ENCODE data around the gene KRT6A. TPM values are rescaled to one million over a fixed set of nuclear protein-coding genes. Genes with fewer than 3 reads are reported as not detected.

The KRT6A gene
- total RNA-seq, 4 donors from 2014 or later = not detected

GRCh38 chr12:52539083-52539820 is 46.2 kb upstream of the KRT6A start:
- Histone ChIP-seq H3K27me3 (no peaks in the 10 kb centered on the region), H3K4me3 (no peak overlapping the region), H3K27ac (no peak overlapping the region), H3K4me1 (peaks cover 0 to 3% (median 0%) of the 10 kb centered on the region in 4 donors), H3K36me3 (no peaks in the 10 kb centered on the region), H3K9me3 (no peaks in the 10 kb centered on the region)
- in situ Hi-C loops (cut with MboI; ENCODE audit: low pct_ligation_motif_present in 1 of 4, low pct_unique_long_range_greater_than_20kb in 1 of 4, low sequenced_read_pairs in 3 of 4) (no loop called here), intact Hi-C loops (cut with DNase I; ENCODE audit: low total_unique reads) (no loop called here)
- 51 to 65% methylated on average over 4 to 5 of the region's 5 CpGs for WGBS, 2 donors (ENCODE audit: low coverage in 1 of 2)
- DNase-seq = no peak
- TF ChIP-seq POLR2A (IDR thresholded peaks at IDR 0.05) (no peak), POLR2AphosphoS5 (IDR thresholded peaks at IDR 0.05) (no peak), CTCF (IDR thresholded peaks at IDR 0.05) (no peak), EP300 (IDR thresholded peaks at IDR 0.05; ENCODE audit: low read depth) (no peak)

- Histone ChIP-seq H3K4me1 (peaks cover 0 to 3% (median 0%) of the 10 kb centered on the region in 4 donors), H3K36me3 (no peaks in the 10 kb centered on the region), H3K27ac (no peak overlapping the region), H3K4me3 (no peak overlapping the region), H3K9me3 (no peaks in the 10 kb centered on the region), H3K27me3 (no peaks in the 10 kb centered on the region)
- intact Hi-C loops (cut with DNase I; ENCODE audit: low total_unique reads) (no loop called here), in situ Hi-C loops (cut with MboI; ENCODE audit: low pct_ligation_motif_present in 1 of 4, low pct_unique_long_range_greater_than_20kb in 1 of 4, low sequenced_read_pairs in 3 of 4) (no loop called here)
- no peak for DNase-seq
- TF ChIP-seq EP300 (IDR thresholded peaks at IDR 0.05; ENCODE audit: low read depth) (no peak), POLR2A (IDR thresholded peaks at IDR 0.05) (no peak), POLR2AphosphoS5 (IDR thresholded peaks at IDR 0.05) (no peak), CTCF (IDR thresholded peaks at IDR 0.05) (no peak)
- WGBS, 2 donors (ENCODE audit: low coverage in 1 of 2) = 63 to 71% methylated on average over 3 of the region's 3 CpGs
Measured at GRCh38 chr12:52537101-52537500, 44.0 kb upstream of the KRT6A start.

- 14 to 18% methylated on average over 1 of the region's 1 CpG for WGBS, 2 donors (ENCODE audit: low coverage in 1 of 2)
- Histone ChIP-seq H3K27me3 (no peaks in the 10 kb centered on the region), H3K36me3 (no peaks in the 10 kb centered on the region), H3K4me3 (no peak overlapping the region), H3K9me3 (no peaks in the 10 kb centered on the region), H3K27ac (no peak overlapping the region), H3K4me1 (peaks cover 0 to 3% (median 0%) of the 10 kb centered on the region in 4 donors)
- TF ChIP-seq POLR2AphosphoS5 (IDR thresholded peaks at IDR 0.05) (no peak), CTCF (IDR thresholded peaks at IDR 0.05) (no peak), EP300 (IDR thresholded peaks at IDR 0.05; ENCODE audit: low read depth) (no peak), POLR2A (IDR thresholded peaks at IDR 0.05) (no peak)
- no peak for DNase-seq
- intact Hi-C loops (cut with DNase I; ENCODE audit: low total_unique reads) (no loop called here), in situ Hi-C loops (cut with MboI; ENCODE audit: low pct_ligation_motif_present in 1 of 4, low pct_unique_long_range_greater_than_20kb in 1 of 4, low sequenced_read_pairs in 3 of 4) (no loop called here)
Measured at GRCh38 chr12:52535574-52535973, 42.5 kb upstream of the KRT6A start.

GRCh38 chr12:52534482-52534881 is 41.4 kb upstream of the KRT6A start:
- Histone ChIP-seq H3K9me3 (no peaks in the 10 kb centered on the region), H3K27ac (no peak overlapping the region), H3K4me1 (peaks cover 0 to 1% (median 0%) of the 10 kb centered on the region in 4 donors), H3K36me3 (no peaks in the 10 kb centered on the region), H3K27me3 (no peaks in the 10 kb centered on the region), H3K4me3 (no peak overlapping the region)
- in situ Hi-C loops (cut with MboI; ENCODE audit: low pct_ligation_motif_present in 1 of 4, low pct_unique_long_range_greater_than_20kb in 1 of 4, low sequenced_read_pairs in 3 of 4) = no loop called here
- intact Hi-C loops (cut with DNase I; ENCODE audit: low total_unique reads) = no loop called here
- 59 to 68% methylated on average over 5 of the region's 5 CpGs for WGBS, 2 donors (ENCODE audit: low coverage in 1 of 2)
- DNase-seq = no peak
- TF ChIP-seq CTCF (IDR thresholded peaks at IDR 0.05) (no peak), POLR2A (IDR thresholded peaks at IDR 0.05) (no peak), EP300 (IDR thresholded peaks at IDR 0.05; ENCODE audit: low read depth) (no peak), POLR2AphosphoS5 (IDR thresholded peaks at IDR 0.05) (no peak)

Data from transverse colon (tissue), 4 donors.